HFFc6 (cell line): ENCODE data around the gene TSPAN32. TPM values are rescaled to one million over a fixed set of nuclear protein-coding genes. Genes with fewer than 3 reads are reported as not detected.

Source experiments
- DNase-seq: peaks from one replicate; pipeline ENCODE4 v3.0.0-alpha.2; 2018
- H3K27ac Mint-ChIP-seq: 2 replicates; pipeline ENCODE4 v1.8.0; 2020; ENCODE audit warnings: mild to moderate bottlenecking, mixed read lengths
- H3K27me3 Mint-ChIP-seq: 2 replicates; pipeline ENCODE4 v1.8.0; 2021; ENCODE audit warnings: mild to moderate bottlenecking, moderate library complexity, mixed read lengths; ENCODE audit not compliant: insufficient read depth
- H3K36me3 Mint-ChIP-seq: 2 replicates; pipeline ENCODE4 v1.8.0; 2021; ENCODE audit warnings: low read depth, mixed read lengths
- H3K4me1 Mint-ChIP-seq: 2 replicates; pipeline ENCODE4 v1.8.0; 2020; ENCODE audit warnings: low read depth, mixed read lengths
- H3K4me3 Mint-ChIP-seq: 2 replicates; pipeline ENCODE4 v1.8.0; 2020; ENCODE audit warnings: mild to moderate bottlenecking, moderate library complexity, mixed read lengths
- H3K9me3 Mint-ChIP-seq: 2 replicates; pipeline ENCODE4 v1.8.0; 2020; ENCODE audit warnings: mild to moderate bottlenecking, mixed read lengths
- CTCF ChIP-seq: fragments of 200-600 bp; sonication (generic); IDR thresholded peaks from 2 replicates; pipeline ENCODE4 v1.5.0; 2021; ENCODE audit warnings: antibody characterized with exemption, mild to moderate bottlenecking
- total RNA-seq, 6 experiments: library from RNA; stranded (reverse); fragmentation: NEBNext Ultra II Directional; extraction: Animal tissue kit (Norgen Biotek cat#: 25700); gene quantifications; 2 replicates in 1 of 6; 3 replicates in 5 of 6; pipeline ENCODE4 v1.2.3, GENCODE V29; 2021

The TSPAN32 gene
- total RNA-seq, 6 experiments from 2014 or later, result not detected

GRCh38 chr11:2366733-2367132, 64.9 kb downstream of the TSPAN32 start:
- Mint-ChIP-seq H3K27ac (no peak overlapping the region), H3K4me1 (no peaks in the 10 kb centered on the region), H3K27me3 (peaks cover 21% of the 10 kb centered on the region), H3K36me3 (no peaks in the 10 kb centered on the region), H3K4me3 (no peak overlapping the region), H3K9me3 (no peaks in the 10 kb centered on the region)
- TF ChIP-seq CTCF, result no peak
- no peak for DNase-seq

GRCh38 chr11:2367266-2368160, 65.7 kb downstream of the TSPAN32 start:
- H3K27me3 Mint-ChIP-seq, result peaks cover 14% of the 10 kb centered on the region
- TF ChIP-seq CTCF, result no peak
- DNase-seq, result no peak

More at GRCh38 chr11:2367266-2368160, 65.7 kb downstream of the TSPAN32 start:
- Mint-ChIP-seq H3K4me3 (no peak overlapping the region), H3K4me1 (no peaks in the 10 kb centered on the region), H3K36me3 (no peaks in the 10 kb centered on the region), H3K9me3 (no peaks in the 10 kb centered on the region), H3K27ac (no peak overlapping the region)

Other genes with a start within 250 kb of the TSPAN32 start
- 1 to 10 TPM in 5 of 6 experiments, under 1 TPM in 1; 0.90 to 2.6 (median 2.0) TPM for gene IGF2, start 162.6 kb upstream of the TSPAN32 start, total RNA-seq
- gene INS, start 140.8 kb upstream of the TSPAN32 start, total RNA-seq, result not detected
- gene TH, start 130.2 kb upstream of the TSPAN32 start, total RNA-seq, result not detected
- not detected for gene ASCL2, start 31.4 kb upstream of the TSPAN32 start, total RNA-seq
- gene C11orf21, start 95 bp upstream of the TSPAN32 start, total RNA-seq, result not detected
- gene CD81, start 75.3 kb downstream of the TSPAN32 start, total RNA-seq, result 100 to 1,000 TPM; 540 to 738 (median 627) TPM
- gene TSSC4, start 98.7 kb downstream of the TSPAN32 start, total RNA-seq, result 10 to 100 TPM; 47.4 to 74.7 (median 62.8) TPM
- not detected for gene TRPM5, start 142.5 kb downstream of the TSPAN32 start, total RNA-seq
- gene KCNQ1, start 143.0 kb downstream of the TSPAN32 start, total RNA-seq, result not detected